ENCODE measurements around the gene MCMBP. TPM values are rescaled to one million over a fixed set of nuclear protein-coding genes. Genes with fewer than 3 reads are reported as not detected.
"Not testable (repeated sequence)": the region's sequence is repeated elsewhere in the genome, so short reads cannot be mapped to it uniquely, and the experiment has no call there.

Gene MCMBP
- total RNA-seq, 1 donor from 2014 or later, result 42.9 TPM

DNA sequence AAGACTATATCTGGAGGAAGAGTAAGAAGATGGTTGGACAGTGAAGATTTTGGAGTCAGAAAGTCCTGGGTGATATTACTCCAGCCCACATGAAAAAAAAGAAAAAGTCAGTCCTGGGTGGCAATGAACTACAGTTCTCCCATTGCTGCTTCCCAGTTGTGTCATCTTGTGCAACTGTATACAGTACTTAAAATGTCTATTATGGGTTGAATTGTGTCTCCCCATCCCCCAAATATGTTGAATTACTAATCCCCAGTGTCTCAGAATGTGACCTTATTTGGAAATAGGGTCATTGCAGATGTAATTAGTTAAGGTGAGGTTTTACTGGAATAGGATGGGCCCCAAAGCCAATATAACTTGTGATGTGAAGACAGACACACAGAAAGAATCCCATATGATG is 35.5 kb upstream of the MCMBP start:
- H3K27me3 Mint-ChIP-seq (ENCODE audit: low read depth), result no peaks in the 10 kb centered on the region
- DNase-seq (ENCODE audit: low spot score in 2 of 2, unreplicated experiment in 2 of 2), result no peak
- H3K9me3 Mint-ChIP-seq, result no peaks in the 10 kb centered on the region
- H3K27ac Mint-ChIP-seq, result no peak overlapping the region
- no peaks in the 10 kb centered on the region for H3K4me1 Mint-ChIP-seq
- peaks cover 17% of the 10 kb centered on the region for H3K36me3 Mint-ChIP-seq
- H3K4me3 Mint-ChIP-seq, result no peak overlapping the region
- TF ChIP-seq, protein P1, sequence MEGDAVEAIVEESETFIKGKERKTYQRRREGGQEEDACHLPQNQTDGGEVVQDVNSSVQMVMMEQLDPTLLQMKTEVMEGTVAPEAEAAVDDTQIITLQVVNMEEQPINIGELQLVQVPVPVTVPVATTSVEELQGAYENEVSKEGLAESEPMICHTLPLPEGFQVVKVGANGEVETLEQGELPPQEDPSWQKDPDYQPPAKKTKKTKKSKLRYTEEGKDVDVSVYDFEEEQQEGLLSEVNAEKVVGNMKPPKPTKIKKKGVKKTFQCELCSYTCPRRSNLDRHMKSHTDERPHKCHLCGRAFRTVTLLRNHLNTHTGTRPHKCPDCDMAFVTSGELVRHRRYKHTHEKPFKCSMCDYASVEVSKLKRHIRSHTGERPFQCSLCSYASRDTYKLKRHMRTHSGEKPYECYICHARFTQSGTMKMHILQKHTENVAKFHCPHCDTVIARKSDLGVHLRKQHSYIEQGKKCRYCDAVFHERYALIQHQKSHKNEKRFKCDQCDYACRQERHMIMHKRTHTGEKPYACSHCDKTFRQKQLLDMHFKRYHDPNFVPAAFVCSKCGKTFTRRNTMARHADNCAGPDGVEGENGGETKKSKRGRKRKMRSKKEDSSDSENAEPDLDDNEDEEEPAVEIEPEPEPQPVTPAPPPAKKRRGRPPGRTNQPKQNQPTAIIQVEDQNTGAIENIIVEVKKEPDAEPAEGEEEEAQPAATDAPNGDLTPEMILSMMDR (IDR thresholded peaks at IDR 0.05; ENCODE audit: unreplicated experiment), result no peak

DNA sequence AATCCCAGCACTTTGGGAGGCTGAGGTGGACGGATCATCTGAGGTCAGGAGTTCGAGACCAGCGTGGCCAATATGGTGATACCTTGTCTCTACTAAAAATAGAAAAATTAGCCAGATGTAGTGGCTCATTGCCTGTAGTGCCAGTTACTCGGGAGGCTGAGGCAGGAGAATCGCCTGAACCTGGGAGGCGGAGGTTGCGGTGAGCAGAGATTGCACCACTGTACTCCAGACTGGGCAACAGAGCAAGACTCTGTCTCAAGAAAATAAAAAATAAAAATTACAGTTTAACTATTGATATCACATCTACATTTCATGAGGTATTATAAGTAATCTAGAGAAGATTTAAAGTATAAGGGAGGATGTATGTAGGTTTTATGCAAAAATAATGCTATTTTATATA is 35.1 kb upstream of the MCMBP start:
- H3K9me3 Mint-ChIP-seq; H3K4me3 Mint-ChIP-seq; DNase-seq (ENCODE audit: low spot score in 2 of 2, unreplicated experiment in 2 of 2); H3K27me3 Mint-ChIP-seq (ENCODE audit: low read depth); H3K27ac Mint-ChIP-seq; H3K4me1 Mint-ChIP-seq: not testable (repeated sequence)
- H3K36me3 Mint-ChIP-seq, result peaks cover 16% of the 10 kb centered on the region

DNA sequence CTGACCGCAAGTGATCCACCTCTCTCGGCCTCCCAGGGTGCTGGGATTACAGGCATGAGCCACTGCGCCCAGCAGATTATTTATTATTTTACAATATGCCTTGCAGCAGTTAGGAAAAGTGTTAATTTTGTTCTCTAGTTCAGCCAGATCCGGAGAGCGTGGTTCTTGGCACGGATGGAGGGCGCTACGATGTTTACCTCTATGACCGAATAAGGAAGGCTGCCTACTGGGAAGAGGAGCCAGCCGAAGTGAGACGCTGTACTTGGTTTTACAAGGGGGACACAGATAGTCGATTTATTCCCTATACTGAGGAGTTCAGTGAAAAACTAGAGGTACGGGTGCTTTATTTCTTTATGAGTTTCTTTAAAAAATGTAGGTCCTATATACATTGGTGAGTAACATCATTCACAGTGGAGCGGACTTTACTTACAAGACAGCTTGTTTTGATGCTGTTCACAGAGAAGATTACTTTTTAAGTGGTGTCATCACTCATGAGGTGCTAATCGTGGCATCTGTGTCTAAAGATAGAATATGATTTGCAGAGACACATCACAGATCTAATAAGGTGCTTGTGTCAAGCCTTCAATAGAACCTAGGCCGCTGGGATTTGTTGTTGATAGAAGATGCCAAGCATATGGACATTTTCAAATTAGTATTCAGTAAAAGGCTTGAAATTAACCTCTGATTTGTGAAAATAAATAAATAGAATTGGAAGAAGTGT is 31.5 kb upstream of the MCMBP start:
- H3K27me3 Mint-ChIP-seq (ENCODE audit: low read depth), result no peaks in the 10 kb centered on the region

DNA sequence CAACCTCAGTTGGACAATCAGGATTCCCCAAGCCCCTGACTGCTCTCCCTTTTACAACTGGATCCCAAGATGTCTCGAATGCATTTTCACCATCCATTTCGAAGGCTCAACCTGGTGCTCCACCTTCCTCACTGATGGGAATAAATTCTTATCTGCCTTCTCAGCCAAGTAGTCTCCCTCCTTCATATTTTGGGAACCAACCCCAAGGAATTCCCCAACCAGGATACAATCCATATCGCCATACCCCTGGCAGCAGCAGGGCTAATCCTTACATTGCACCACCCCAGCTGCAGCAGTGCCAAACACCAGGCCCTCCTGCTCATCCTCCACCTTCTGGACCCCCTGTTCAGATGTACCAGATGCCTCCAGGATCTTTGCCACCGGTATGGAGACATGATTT is 25.9 kb upstream of the MCMBP start:
- H3K27ac Mint-ChIP-seq, result no peak overlapping the region
- no peaks in the 10 kb centered on the region for H3K27me3 Mint-ChIP-seq (ENCODE audit: low read depth)
- TF ChIP-seq, protein P1 (IDR thresholded peaks at IDR 0.05; ENCODE audit: unreplicated experiment), result no peak
- no peak for DNase-seq (ENCODE audit: low spot score in 2 of 2, unreplicated experiment in 2 of 2)
- peaks cover 6% of the 10 kb centered on the region for H3K36me3 Mint-ChIP-seq
- peaks cover 26% of the 10 kb centered on the region for H3K4me1 Mint-ChIP-seq
- H3K9me3 Mint-ChIP-seq, result no peaks in the 10 kb centered on the region
- H3K4me3 Mint-ChIP-seq, result no peak overlapping the region

More for the DNA sequence above, 31.5 kb upstream of the MCMBP start:
- H3K9me3 Mint-ChIP-seq, result no peaks in the 10 kb centered on the region
- no peak overlapping the region for H3K27ac Mint-ChIP-seq
- H3K4me3 Mint-ChIP-seq, result no peak overlapping the region
- no peak for DNase-seq (ENCODE audit: low spot score in 2 of 2, unreplicated experiment in 2 of 2)
- H3K36me3 Mint-ChIP-seq, result peaks cover 13% of the 10 kb centered on the region
- TF ChIP-seq, protein P1 (IDR thresholded peaks at IDR 0.05; ENCODE audit: unreplicated experiment), result no peak
- no peaks in the 10 kb centered on the region for H3K4me1 Mint-ChIP-seq

DNA sequence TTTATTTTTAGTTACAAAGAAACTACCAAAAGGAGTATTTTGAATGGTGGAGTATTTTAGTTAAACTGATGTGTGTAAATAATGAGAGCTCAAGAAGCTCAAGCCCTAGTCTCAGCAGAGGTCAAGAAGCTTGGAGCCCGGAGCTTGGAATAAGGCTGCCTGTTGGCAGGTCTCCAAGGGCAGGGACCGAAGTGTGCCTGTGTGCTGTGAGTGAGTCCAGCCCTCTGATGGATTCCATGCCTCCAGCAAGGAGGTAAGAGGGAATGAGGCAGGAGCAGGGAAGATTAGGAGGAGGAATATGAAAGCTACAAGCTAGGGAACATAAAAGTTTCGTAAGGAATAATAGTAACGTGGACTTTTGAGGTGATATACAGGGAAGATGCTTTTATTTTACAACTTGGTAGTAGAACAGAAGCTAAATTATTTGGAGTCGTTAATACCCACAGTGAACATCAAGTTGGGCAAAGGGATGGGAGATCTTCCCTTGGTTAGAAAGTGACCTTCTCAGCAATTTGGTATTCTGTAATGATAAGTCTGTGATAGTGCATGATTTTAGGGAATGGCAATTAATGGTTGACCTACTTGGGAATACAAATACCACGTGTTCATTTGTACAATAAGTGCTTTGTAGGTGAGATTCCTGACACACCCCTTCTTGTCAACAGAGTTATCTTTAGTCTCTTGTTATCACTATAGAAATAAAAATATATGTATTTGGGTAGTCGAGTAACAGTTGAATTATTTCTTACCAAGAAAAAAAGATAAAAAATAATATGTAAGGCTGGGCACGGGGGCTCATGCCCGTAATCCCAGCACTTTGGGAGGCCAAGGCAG is 24.5 kb upstream of the MCMBP start:
- peaks cover 30% of the 10 kb centered on the region for H3K4me1 Mint-ChIP-seq
- TF ChIP-seq, protein P1 (IDR thresholded peaks at IDR 0.05; ENCODE audit: unreplicated experiment), result no peak
- no peaks in the 10 kb centered on the region for H3K36me3 Mint-ChIP-seq
- DNase-seq (ENCODE audit: low spot score in 2 of 2, unreplicated experiment in 2 of 2), result no peak
- H3K27ac Mint-ChIP-seq, result peak overlapping the region; percentile 10
- H3K4me3 Mint-ChIP-seq, result no peak overlapping the region
- H3K9me3 Mint-ChIP-seq, result no peaks in the 10 kb centered on the region
- H3K27me3 Mint-ChIP-seq (ENCODE audit: low read depth), result no peaks in the 10 kb centered on the region

DNA sequence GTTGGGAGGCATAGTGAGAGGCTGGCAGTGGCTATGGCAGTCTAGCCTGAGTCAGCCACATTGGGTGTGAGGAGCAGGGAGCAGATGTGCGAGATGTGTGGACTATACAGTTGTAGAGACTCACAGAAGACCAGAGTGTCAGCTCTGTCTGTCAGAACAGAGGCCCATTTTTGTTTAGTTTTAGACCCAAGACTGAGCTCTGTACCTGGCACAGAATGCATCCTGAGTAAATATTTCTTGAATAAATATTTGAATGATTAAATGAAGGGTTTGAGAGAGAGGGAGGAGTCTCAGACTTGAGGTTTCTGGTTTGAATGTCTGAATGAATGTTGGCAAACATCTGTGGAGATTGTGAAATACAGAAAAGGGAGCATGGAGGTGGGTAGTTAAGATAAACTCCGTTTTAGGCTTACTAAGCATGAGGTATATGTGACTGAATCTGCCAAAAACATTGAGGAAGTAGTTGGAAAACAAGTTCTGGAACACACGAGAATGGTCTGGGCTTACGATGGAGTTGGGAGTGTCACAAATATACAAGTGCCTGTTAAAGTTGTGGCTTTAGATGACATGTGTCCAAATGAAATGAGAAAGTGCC is 23.5 kb upstream of the MCMBP start:
- no peak overlapping the region for H3K4me3 Mint-ChIP-seq
- no peaks in the 10 kb centered on the region for H3K36me3 Mint-ChIP-seq
- peaks cover 34% of the 10 kb centered on the region for H3K4me1 Mint-ChIP-seq
- peak overlapping the region; percentile 28 for H3K27ac Mint-ChIP-seq
- no peaks in the 10 kb centered on the region for H3K9me3 Mint-ChIP-seq
- DNase-seq (ENCODE audit: low spot score in 2 of 2, unreplicated experiment in 2 of 2), result no peak
- TF ChIP-seq, protein P1 (IDR thresholded peaks at IDR 0.05; ENCODE audit: unreplicated experiment), result no peak
- H3K27me3 Mint-ChIP-seq (ENCODE audit: low read depth), result no peaks in the 10 kb centered on the region

Data from mesothelial cell of epicardium (in vitro differentiated cells).